Upper lobe of right lung (tissue), 1 donor: ENCODE data around the gene USP25. TPM values are rescaled to one million over a fixed set of nuclear protein-coding genes. Genes with fewer than 3 reads are reported as not detected.

Experiments used
- ATAC-seq: fragments of 200-7000 bp; cut with Tn5 transposase; one replicate; pipeline ENCODE4 v1.9.1; 2020; ENCODE audit warnings: mild to moderate bottlenecking, moderate library complexity
- DNase-seq: peaks from one replicate; pipeline ENCODE4 v3.0.0-alpha.2; 2020
- H3K27ac ChIP-seq: fragments of 200-600 bp; one replicate; pipeline ENCODE4 v1.8.0; 2022
- H3K27me3 ChIP-seq: fragments of 200-600 bp; one replicate; pipeline ENCODE4 v1.8.0; 2022; ENCODE audit warnings: mild to moderate bottlenecking
- H3K36me3 ChIP-seq: fragments of 200-600 bp; one replicate; pipeline ENCODE4 v1.8.0; 2022
- H3K4me1 ChIP-seq: fragments of 200-600 bp; one replicate; pipeline ENCODE4 v1.8.0; 2022
- H3K4me3 ChIP-seq: fragments of 200-600 bp; one replicate; pipeline ENCODE4 v1.8.0; 2022; ENCODE audit warnings: mild to moderate bottlenecking
- H3K9me3 ChIP-seq: fragments of 200-600 bp; one replicate; pipeline ENCODE4 v1.8.0; 2022
- CTCF ChIP-seq: fragments of 200-600 bp; IDR thresholded peaks from one replicate; pipeline ENCODE4 v1.8.0; 2022; ENCODE audit warnings: antibody characterized with exemption
- intact Hi-C: fragments of 100-400 bp; cut with DNase I; formaldehyde crosslinking; loops from one replicate; pipeline ENCODE4 v1.11.0; 2022
- total RNA-seq: library from RNA; stranded (reverse); fragmentation: NEBNext Ultra II Directional; extraction: Animal tissue kit (Norgen Biotek cat#: 25700); gene quantifications from one replicate; pipeline ENCODE4 v1.2.1, GENCODE V29; 2021
- donor health status: DM: no; HTN: yes; CAD: no; lungs with severe emphysema.

USP25 gene
- total RNA-seq, 1 donor from 2014 or later: 65.0 TPM

GRCh38 chr21:15749082-15749860 is 19.5 kb downstream of the USP25 start:
- TF ChIP-seq CTCF: no peak
- H3K27me3 ChIP-seq: no peaks in the 10 kb centered on the region
- peaks cover 35% of the 10 kb centered on the region for H3K4me1 ChIP-seq
- no peaks in the 10 kb centered on the region for H3K9me3 ChIP-seq
- intact Hi-C loops: no loop called here
- no peaks in the 10 kb centered on the region for H3K36me3 ChIP-seq
- no peak overlapping the region for H3K4me3 ChIP-seq
- H3K27ac ChIP-seq: no peak overlapping the region
- ATAC-seq (peak; percentile 48), DNase-seq (no peak)

GRCh38 chr21:15749861-15750159 is 20.0 kb downstream of the USP25 start:
- Histone ChIP-seq H3K9me3 (no peaks in the 10 kb centered on the region), H3K4me3 (no peak overlapping the region), H3K36me3 (no peaks in the 10 kb centered on the region), H3K4me1 (peaks cover 41% of the 10 kb centered on the region), H3K27me3 (no peaks in the 10 kb centered on the region), H3K27ac (no peak overlapping the region)
- no peak for TF ChIP-seq CTCF
- intact Hi-C loops: no loop called here
- peak; percentile 42 for ATAC-seq
- no peak for DNase-seq

GRCh38 chr21:15751037-15751436 is 21.3 kb downstream of the USP25 start:
- ATAC-seq: peak; percentile 51
- H3K27me3 ChIP-seq: no peaks in the 10 kb centered on the region
- H3K36me3 ChIP-seq: no peaks in the 10 kb centered on the region
- H3K4me1 ChIP-seq: peaks cover 49% of the 10 kb centered on the region
- H3K4me3 ChIP-seq: no peak overlapping the region
- H3K9me3 ChIP-seq: no peaks in the 10 kb centered on the region
- DNase-seq: no peak
- H3K27ac ChIP-seq: no peak overlapping the region
- intact Hi-C loops: no loop called here
- TF ChIP-seq CTCF: no peak

GRCh38 chr21:15751546-15751945 is 21.8 kb downstream of the USP25 start:
- Histone ChIP-seq H3K27me3 (no peaks in the 10 kb centered on the region), H3K4me3 (no peak overlapping the region), H3K9me3 (no peaks in the 10 kb centered on the region), H3K4me1 (peaks cover 49% of the 10 kb centered on the region), H3K36me3 (no peaks in the 10 kb centered on the region), H3K27ac (no peak overlapping the region)
- intact Hi-C loops: no loop called here
- DNase-seq (no peak), ATAC-seq (no peak)
- TF ChIP-seq CTCF: no peak

- Histone ChIP-seq H3K4me3 (no peak overlapping the region), H3K9me3 (no peaks in the 10 kb centered on the region), H3K27ac (no peak overlapping the region), H3K27me3 (no peaks in the 10 kb centered on the region), H3K4me1 (peaks cover 49% of the 10 kb centered on the region), H3K36me3 (no peaks in the 10 kb centered on the region)
- intact Hi-C loops: no loop called here
- ATAC-seq: no peak
- no peak for DNase-seq
- TF ChIP-seq CTCF: no peak
These were observed 23.1 kb downstream of the USP25 start for GRCh38 chr21:15752763-15753407.
